Peyer's patch (tissue), 4 donors: ENCODE measurements around the gene ICA1L. TPM values are rescaled to one million over a fixed set of nuclear protein-coding genes. Genes with fewer than 3 reads are reported as not detected.

Source experiments
- DNase-seq, 3 donors: peaks; one replicate each; pipeline ENCODE4 v3.0.0-alpha.2; 2017 to 2019
- H3K27ac ChIP-seq, 4 donors: fragments of 200-600 bp; sonication (generic); one replicate each; pipeline ENCODE4 v1.5.1; 2016 to 2019
- H3K27me3 ChIP-seq, 2 donors: fragments of 200-600 bp; sonication (generic); one replicate each; pipeline ENCODE4 v1.5.1; 2019
- H3K36me3 ChIP-seq, 3 donors: fragments of 200-600 bp; sonication (generic); one replicate each; pipeline ENCODE4 v1.5.1; 2016 to 2019
- H3K4me1 ChIP-seq, 4 donors: fragments of 200-600 bp; sonication (generic); one replicate each; pipeline ENCODE4 v1.5.1; 2016 to 2019
- H3K4me3 ChIP-seq, 4 donors: fragments of 200-600 bp; sonication (generic); 1 replicate in 3 of 4; 2 replicates in 1 of 4; pipeline ENCODE4 v1.5.1; 2016 to 2019; ENCODE audit warnings: mild to moderate bottlenecking in 1 of 4
- H3K9me3 ChIP-seq, 4 donors: fragments of 200-600 bp; sonication (generic); one replicate each; pipeline ENCODE4 v1.5.1; 2016 to 2019; ENCODE audit warnings: mild to moderate bottlenecking in 1 of 4
- POLR2A ChIP-seq, 2 donors: fragments of 450-650 bp; IDR thresholded peaks; one replicate each; pipeline ENCODE4 v1.5.1; 2017; ENCODE audit warnings: antibody characterized with exemption in 2 of 2, mild to moderate bottlenecking in 2 of 2, moderate library complexity in 2 of 2
- total RNA-seq, 4 donors: library from RNA; depleted of rRNA; stranded (reverse); fragments of >200 nt; gene quantifications; one replicate each; pipeline ENCODE4 v1.1.0, GENCODE V29; 2016
- TF ChIP-seq, protein P1 (sequence below), 6 experiments: fragments of 450-650 bp in 4 of 6; fragments of 200-600 bp in 2 of 6; sonication (generic) in 1 of 6; IDR thresholded peaks; one replicate each; pipeline ENCODE4 v1.5.1; 2017 to 2019; ENCODE audit warnings: antibody characterized with exemption in 6 of 6, mild to moderate bottlenecking in 3 of 6, moderate library complexity in 1 of 6

ICA1L gene
- total RNA-seq, 4 donors from 2014 or later, result 2.5 to 6.3 (median 4.9) TPM

DNA sequence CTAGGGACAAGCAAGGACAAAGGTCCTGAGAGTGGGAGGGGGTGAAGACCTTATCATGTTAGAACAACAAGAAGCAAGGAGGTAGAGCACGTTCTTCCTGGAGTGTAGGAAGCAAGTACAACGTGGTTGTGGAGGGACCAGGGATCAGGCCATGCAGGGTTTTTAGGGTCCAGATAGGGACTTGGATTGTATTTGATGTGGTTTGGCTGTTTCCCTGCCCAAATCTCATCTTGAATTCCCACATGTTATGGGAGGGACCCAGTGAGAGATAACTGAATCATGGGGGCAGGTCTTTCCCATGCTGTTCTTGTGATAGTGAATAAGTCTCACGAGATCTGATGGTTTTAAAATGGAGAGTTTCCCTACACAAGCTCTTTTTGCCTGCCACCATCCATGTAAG, 53.2 kb downstream of the ICA1L start:
- no peaks in the 10 kb centered on the region for H3K36me3 ChIP-seq
- H3K4me1 ChIP-seq, result no peaks in the 10 kb centered on the region
- H3K27ac ChIP-seq, result no peak overlapping the region
- H3K9me3 ChIP-seq, result no peaks in the 10 kb centered on the region
- no peak for DNase-seq
- no peaks in the 10 kb centered on the region for H3K27me3 ChIP-seq
- TF ChIP-seq, protein P1, sequence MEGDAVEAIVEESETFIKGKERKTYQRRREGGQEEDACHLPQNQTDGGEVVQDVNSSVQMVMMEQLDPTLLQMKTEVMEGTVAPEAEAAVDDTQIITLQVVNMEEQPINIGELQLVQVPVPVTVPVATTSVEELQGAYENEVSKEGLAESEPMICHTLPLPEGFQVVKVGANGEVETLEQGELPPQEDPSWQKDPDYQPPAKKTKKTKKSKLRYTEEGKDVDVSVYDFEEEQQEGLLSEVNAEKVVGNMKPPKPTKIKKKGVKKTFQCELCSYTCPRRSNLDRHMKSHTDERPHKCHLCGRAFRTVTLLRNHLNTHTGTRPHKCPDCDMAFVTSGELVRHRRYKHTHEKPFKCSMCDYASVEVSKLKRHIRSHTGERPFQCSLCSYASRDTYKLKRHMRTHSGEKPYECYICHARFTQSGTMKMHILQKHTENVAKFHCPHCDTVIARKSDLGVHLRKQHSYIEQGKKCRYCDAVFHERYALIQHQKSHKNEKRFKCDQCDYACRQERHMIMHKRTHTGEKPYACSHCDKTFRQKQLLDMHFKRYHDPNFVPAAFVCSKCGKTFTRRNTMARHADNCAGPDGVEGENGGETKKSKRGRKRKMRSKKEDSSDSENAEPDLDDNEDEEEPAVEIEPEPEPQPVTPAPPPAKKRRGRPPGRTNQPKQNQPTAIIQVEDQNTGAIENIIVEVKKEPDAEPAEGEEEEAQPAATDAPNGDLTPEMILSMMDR (IDR thresholded peaks at IDR 0.05), result no peak
- no peak for TF ChIP-seq POLR2A (IDR thresholded peaks at IDR 0.05)
- no peak overlapping the region for H3K4me3 ChIP-seq

DNA sequence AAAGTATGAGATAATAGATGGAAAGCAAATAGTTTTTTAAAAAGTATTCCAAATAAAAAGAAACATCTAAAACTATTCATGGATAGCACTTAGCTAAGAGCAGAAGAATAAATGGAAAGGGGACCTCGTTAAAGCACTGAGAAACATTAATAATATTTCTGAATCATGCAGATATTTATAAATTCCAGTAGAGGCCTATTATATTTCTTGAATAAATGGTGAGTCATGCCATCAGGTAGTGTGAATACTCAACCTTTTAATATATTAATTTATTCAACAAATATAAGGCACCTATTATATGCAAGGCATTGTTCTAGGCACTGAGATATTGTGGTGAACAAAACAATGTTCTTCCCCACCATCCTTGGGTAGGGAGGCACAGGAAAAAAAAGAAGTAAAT, 53.8 kb downstream of the ICA1L start:
- Histone ChIP-seq H3K9me3 (no peaks in the 10 kb centered on the region), H3K36me3 (no peaks in the 10 kb centered on the region)
- TF ChIP-seq, protein P1 (IDR thresholded peaks at IDR 0.05), result no peak
- TF ChIP-seq POLR2A (IDR thresholded peaks at IDR 0.05), result no peak

DNA sequence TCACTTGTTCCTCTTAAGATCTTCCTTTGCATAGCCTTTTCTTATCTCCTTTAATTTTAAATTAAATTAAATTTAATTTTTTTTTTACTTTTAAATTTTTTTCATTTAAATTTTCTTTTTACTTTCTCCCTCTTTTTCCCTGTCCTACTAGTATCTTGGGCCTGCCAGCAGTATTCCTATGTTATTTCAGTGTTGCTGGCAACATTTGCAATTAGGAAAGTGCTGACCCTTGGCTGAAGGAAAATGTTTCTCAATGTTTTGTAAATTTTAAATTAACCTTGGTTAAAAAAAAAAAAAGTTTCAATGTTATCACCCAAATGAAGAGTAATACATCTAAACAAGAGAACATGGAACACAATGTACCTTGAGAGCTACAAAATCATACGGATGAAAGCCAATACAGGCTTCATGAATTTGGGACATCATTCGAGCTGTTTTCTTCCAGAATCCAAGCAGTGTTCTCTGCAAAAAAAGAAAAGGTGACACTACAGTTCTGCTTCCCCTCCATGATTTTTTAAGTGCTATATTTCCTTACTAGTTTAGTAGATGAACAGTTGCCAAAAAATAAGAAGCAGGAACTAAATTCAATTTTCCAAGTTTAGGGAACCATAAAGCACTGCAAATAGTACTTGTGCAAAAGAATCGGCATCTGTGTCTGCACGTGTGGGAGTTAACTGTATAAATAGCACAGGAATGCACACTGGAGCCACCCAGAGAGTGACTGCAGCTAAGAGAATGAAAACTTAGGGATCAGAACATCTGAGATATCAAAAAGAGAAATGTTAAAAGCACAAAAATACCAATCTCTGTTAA, 55.8 kb downstream of the ICA1L start:
- H3K4me1 ChIP-seq, result no peaks in the 10 kb centered on the region
- H3K36me3 ChIP-seq, result no peaks in the 10 kb centered on the region
- no peak overlapping the region for H3K27ac ChIP-seq
- no peak overlapping the region for H3K4me3 ChIP-seq
- H3K27me3 ChIP-seq, result no peaks in the 10 kb centered on the region
- no peak for TF ChIP-seq POLR2A (IDR thresholded peaks at IDR 0.05)
- TF ChIP-seq, protein P1 (IDR thresholded peaks at IDR 0.05), result no peak
- no peak for DNase-seq
- no peaks in the 10 kb centered on the region for H3K9me3 ChIP-seq

More for the DNA sequence above, 53.8 kb downstream of the ICA1L start:
- no peaks in the 10 kb centered on the region for H3K4me1 ChIP-seq
- H3K27me3 ChIP-seq, result no peaks in the 10 kb centered on the region
- no peak overlapping the region for H3K27ac ChIP-seq
- DNase-seq, result no peak
- H3K4me3 ChIP-seq, result no peak overlapping the region

- no peak overlapping the region for H3K27ac ChIP-seq
- no peaks in the 10 kb centered on the region for H3K9me3 ChIP-seq
- no peaks in the 10 kb centered on the region for H3K4me1 ChIP-seq
- H3K27me3 ChIP-seq, result no peaks in the 10 kb centered on the region
- no peak for DNase-seq
- no peaks in the 10 kb centered on the region for H3K36me3 ChIP-seq
- TF ChIP-seq, protein P1 (IDR thresholded peaks at IDR 0.05), result no peak
- no peak for TF ChIP-seq POLR2A (IDR thresholded peaks at IDR 0.05)
- no peak overlapping the region for H3K4me3 ChIP-seq
These were observed 57.3 kb downstream of the ICA1L start for GRCh38 chr2:202814226-202814625.

GRCh38 chr2:202813387-202813786, 58.2 kb downstream of the ICA1L start:
- Histone ChIP-seq H3K27ac (no peak overlapping the region), H3K36me3 (no peaks in the 10 kb centered on the region), H3K4me1 (no peaks in the 10 kb centered on the region), H3K27me3 (no peaks in the 10 kb centered on the region), H3K9me3 (no peaks in the 10 kb centered on the region), H3K4me3 (no peak overlapping the region)
- DNase-seq, result no peak
- no peak for TF ChIP-seq POLR2A (IDR thresholded peaks at IDR 0.05)
- TF ChIP-seq, protein P1 (IDR thresholded peaks at IDR 0.05), result no peak
